CD14-positive monocyte (primary cell): ENCODE measurements around the gene CD63. TPM values are rescaled to one million over a fixed set of nuclear protein-coding genes. Genes with fewer than 3 reads are reported as not detected.
A peak's percentile ranks its signal among the peaks of the same experiment; 100 is the strongest.

ENCODE experiments used
- DNase-seq, 3 donors: peaks; one replicate each; pipeline ENCODE4 v3.0.0-alpha.2; 2011 to 2022
- H2AFZ ChIP-seq: 2 replicates; pipeline ENCODE4 v1.6.0; 2012; ENCODE audit warnings: mild to moderate bottlenecking, low read depth, low read length, inconsistent platforms; ENCODE audit not compliant: insufficient read depth, poor library complexity, severe bottlenecking
- H3K27ac ChIP-seq, 2 donors: 1 replicate in 1 of 2; 2 replicates in 1 of 2; pipeline ENCODE4 v1.5.1; 2012 to 2013; ENCODE audit warnings: low read length in 2 of 2, control low read depth in 1 of 2, inconsistent platforms in 1 of 2, low read depth in 1 of 2, mild to moderate bottlenecking in 1 of 2
- H3K27me3 ChIP-seq, 2 donors: one replicate each; pipeline versions ENCODE4 v1.6.0 to v1.6.1; 2011 to 2013; ENCODE audit warnings: low read length in 2 of 2; ENCODE audit not compliant: control insufficient read depth in 2 of 2, insufficient read depth in 2 of 2
- H3K36me3 ChIP-seq, 2 donors: replicated peaks in 1 of 2; 1 replicate in 1 of 2; 2 replicates in 1 of 2; pipeline versions ENCODE4 v1.5.1 to v1.6.1; 2012 to 2013; ENCODE audit warnings: low read length in 2 of 2, control low read depth in 1 of 2, inconsistent platforms in 1 of 2, mild to moderate bottlenecking in 1 of 2; ENCODE audit not compliant: insufficient read depth in 2 of 2, control insufficient read depth in 1 of 2
- H3K4me1 ChIP-seq, 2 donors: 1 replicate in 1 of 2; 2 replicates in 1 of 2; pipeline versions ENCODE4 v1.5.1 to v1.6.1; 2012 to 2013; ENCODE audit warnings: low read length in 2 of 2, control low read depth in 1 of 2, inconsistent platforms in 1 of 2, mild to moderate bottlenecking in 1 of 2, moderate library complexity in 1 of 2; ENCODE audit not compliant: insufficient read depth in 2 of 2, control insufficient read depth in 1 of 2
- H3K4me2 ChIP-seq: replicated peaks from 2 replicates; pipeline ENCODE3; 2012; ENCODE audit warnings: low read length, moderate library complexity, mild to moderate bottlenecking; ENCODE audit not compliant: poor library complexity, severe bottlenecking; ENCODE audit errors: extremely low read depth
- H3K4me3 ChIP-seq, 3 experiments: fragments of 200-600 bp in 1 of 3; sonication (generic) in 1 of 3; replicated peaks in 1 of 3; 1 replicate in 2 of 3; 2 replicates in 1 of 3; pipeline ENCODE4 v1.5.1; 2011 to 2013; ENCODE audit warnings: low read length in 3 of 3, mild to moderate bottlenecking in 3 of 3, control low read depth in 2 of 3, low read depth in 2 of 3, inconsistent platforms in 1 of 3, moderate library complexity in 1 of 3
- H3K79me2 ChIP-seq: 2 replicates; pipeline ENCODE4 v1.6.0; 2012; ENCODE audit warnings: mild to moderate bottlenecking, control low read depth, inconsistent platforms, low read length, moderate library complexity; ENCODE audit not compliant: insufficient read depth
- H3K9ac ChIP-seq: 2 replicates; pipeline ENCODE4 v1.6.0; 2017; ENCODE audit warnings: low read length, mild to moderate bottlenecking; ENCODE audit not compliant: insufficient read depth, poor library complexity, severe bottlenecking
- H3K9me3 ChIP-seq, 2 donors: replicated peaks in 1 of 2; 1 replicate in 1 of 2; 2 replicates in 1 of 2; pipeline versions ENCODE4 v1.5.1 to v1.6.1; 2012 to 2013; ENCODE audit warnings: low read length in 2 of 2, control low read depth in 1 of 2; ENCODE audit not compliant: control insufficient read depth in 1 of 2, insufficient read depth in 1 of 2
- H4K20me1 ChIP-seq: 2 replicates; pipeline ENCODE4 v1.6.0; 2012; ENCODE audit warnings: mild to moderate bottlenecking, low read length, control low read depth, moderate library complexity; ENCODE audit not compliant: insufficient read depth
- H3K27ac Mint-ChIP-seq, 7 donors: one replicate each; pipeline ENCODE4 v1.8.0; 2020; ENCODE audit warnings: mild to moderate bottlenecking in 7 of 7, mixed read lengths in 7 of 7, moderate library complexity in 6 of 7, inconsistent platforms in 2 of 7
- H3K27me3 Mint-ChIP-seq, 3 donors: one replicate each; pipeline ENCODE4 v1.8.0; 2021 to 2022; ENCODE audit warnings: low read depth in 3 of 3, mild to moderate bottlenecking in 3 of 3, mixed read lengths in 3 of 3, moderate library complexity in 3 of 3, inconsistent platforms in 1 of 3
- H3K36me3 Mint-ChIP-seq, 2 donors: one replicate each; pipeline ENCODE4 v1.8.0; 2020; ENCODE audit warnings: mixed read lengths in 2 of 2, inconsistent platforms in 1 of 2, mild to moderate bottlenecking in 1 of 2
- H3K4me1 Mint-ChIP-seq: one replicate; pipeline ENCODE4 v1.8.0; 2020; ENCODE audit warnings: mild to moderate bottlenecking, mixed read lengths
- H3K4me3 Mint-ChIP-seq, 2 donors: one replicate each; pipeline ENCODE4 v1.8.0; 2020; ENCODE audit warnings: mild to moderate bottlenecking in 2 of 2, mixed read lengths in 2 of 2, moderate library complexity in 1 of 2
- H3K9me3 Mint-ChIP-seq, 7 donors: one replicate each; pipeline ENCODE4 v1.8.0; 2020 to 2022; ENCODE audit warnings: mixed read lengths in 7 of 7, mild to moderate bottlenecking in 6 of 7, moderate library complexity in 6 of 7, inconsistent platforms in 2 of 7
- WGBS: methylation state at CpG from one replicate; pipeline ENCODE4 v1.1.5; 2013; ENCODE audit warnings: missing lambda C conversion rate; ENCODE audit not compliant: insufficient coverage; 5-methylcytosine and 5-hydroxymethylcytosine counted together
- intact Hi-C, 2 donors: fragments of 100-400 bp; cut with micrococcal nuclease; formaldehyde crosslinking; loops; one replicate each; pipeline versions ENCODE4 v1.15.0 to v1.15.1; 2023
- polyA plus RNA-seq, 3 donors: library from polyadenylated mRNA; depleted of rRNA in 1 of 3; unstranded in 2 of 3; stranded (reverse) in 1 of 3; fragments of 300-500 nt in 2 of 3; fragments of >200 nt in 1 of 3; fragmentation: Illumina TruSeq in 2 of 3; gene quantifications; 1 replicate in 2 of 3; 2 replicates in 1 of 3; pipeline ENCODE4 v1.2.3, GENCODE V29; 2012 to 2021
- TF ChIP-seq, protein P1 (sequence below): fragments of 200-600 bp; IDR thresholded peaks from one replicate; pipeline ENCODE4 v1.8.0; 2022; ENCODE audit warnings: antibody characterized with exemption, mild to moderate bottlenecking

CD63 gene
- polyA plus RNA-seq, 3 donors = 336 to 1,099 (median 988) TPM

DNA sequence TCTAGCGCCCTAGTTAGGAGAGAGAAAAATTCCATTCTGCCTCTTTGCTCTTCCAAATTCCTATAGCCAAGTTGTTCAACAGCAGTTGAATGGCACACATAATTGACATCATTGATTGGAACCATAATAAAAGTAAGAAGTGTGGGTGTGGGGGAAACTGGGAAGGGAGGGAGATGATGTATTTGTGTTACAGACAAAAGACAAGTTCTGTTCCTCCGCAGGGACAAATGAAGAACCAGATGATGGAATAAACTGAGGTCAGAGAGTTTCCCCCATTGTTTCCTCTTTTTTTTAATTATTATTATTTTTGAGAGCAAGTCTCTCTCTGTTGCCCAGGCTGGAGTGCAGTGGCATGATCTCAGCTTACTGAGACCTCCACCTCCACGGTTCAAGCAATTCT is 49.0 kb upstream of the CD63 start:
- Mint-ChIP-seq H3K27ac (peak overlapping the region in 1 of 7 donors; percentile 10), H3K4me3 (no peak overlapping the region), H3K4me1 (no peaks in the 10 kb centered on the region), H3K9me3 (no peaks in the 10 kb centered on the region), H3K36me3 (peaks cover 64 to 84% of the 10 kb centered on the region in 2 donors), H3K27me3 (no peaks in the 10 kb centered on the region)
- Histone ChIP-seq H3K9ac (no peak overlapping the region), H3K4me1 (no peaks in the 10 kb centered on the region), H3K27me3 (no peaks in the 10 kb centered on the region), H3K36me3 (peaks cover 51 to 100% of the 10 kb centered on the region in 2 donors), H3K27ac (no peak overlapping the region), H4K20me1 (peaks cover 9% of the 10 kb centered on the region), H2AFZ (no peak overlapping the region), H3K9me3 (no peaks in the 10 kb centered on the region), H3K79me2 (no peaks in the 10 kb centered on the region), H3K4me2 (no peak overlapping the region), H3K4me3 (no peak overlapping the region)
- intact Hi-C loops = no loop called here
- 100% methylated on average over 1 of the region's 3 CpGs for WGBS
- TF ChIP-seq, protein P1, sequence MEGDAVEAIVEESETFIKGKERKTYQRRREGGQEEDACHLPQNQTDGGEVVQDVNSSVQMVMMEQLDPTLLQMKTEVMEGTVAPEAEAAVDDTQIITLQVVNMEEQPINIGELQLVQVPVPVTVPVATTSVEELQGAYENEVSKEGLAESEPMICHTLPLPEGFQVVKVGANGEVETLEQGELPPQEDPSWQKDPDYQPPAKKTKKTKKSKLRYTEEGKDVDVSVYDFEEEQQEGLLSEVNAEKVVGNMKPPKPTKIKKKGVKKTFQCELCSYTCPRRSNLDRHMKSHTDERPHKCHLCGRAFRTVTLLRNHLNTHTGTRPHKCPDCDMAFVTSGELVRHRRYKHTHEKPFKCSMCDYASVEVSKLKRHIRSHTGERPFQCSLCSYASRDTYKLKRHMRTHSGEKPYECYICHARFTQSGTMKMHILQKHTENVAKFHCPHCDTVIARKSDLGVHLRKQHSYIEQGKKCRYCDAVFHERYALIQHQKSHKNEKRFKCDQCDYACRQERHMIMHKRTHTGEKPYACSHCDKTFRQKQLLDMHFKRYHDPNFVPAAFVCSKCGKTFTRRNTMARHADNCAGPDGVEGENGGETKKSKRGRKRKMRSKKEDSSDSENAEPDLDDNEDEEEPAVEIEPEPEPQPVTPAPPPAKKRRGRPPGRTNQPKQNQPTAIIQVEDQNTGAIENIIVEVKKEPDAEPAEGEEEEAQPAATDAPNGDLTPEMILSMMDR = no peak
- no peak for DNase-seq

DNA sequence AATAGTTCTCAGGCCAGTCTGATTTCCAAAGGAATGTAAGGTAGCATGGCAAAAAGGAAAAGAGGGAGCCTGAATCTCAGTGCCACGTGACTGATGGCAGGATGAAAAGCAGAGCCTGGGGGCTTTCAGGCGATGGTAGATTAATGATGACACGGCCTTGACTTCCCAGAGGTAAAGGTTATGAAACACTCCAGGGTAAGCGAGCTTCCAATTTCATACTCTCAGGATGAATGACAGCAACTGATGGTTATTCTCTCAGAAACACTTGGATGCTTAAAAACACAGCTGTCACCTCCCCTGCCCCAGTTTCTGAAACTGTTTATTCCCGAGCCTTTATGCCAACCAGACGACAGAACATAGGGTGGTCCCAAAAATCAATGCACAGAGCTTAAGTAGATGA is 42.9 kb upstream of the CD63 start:
- Histone ChIP-seq H3K4me2 (no peak overlapping the region), H3K9ac (no peak overlapping the region), H4K20me1 (peaks cover 23% of the 10 kb centered on the region), H3K79me2 (no peaks in the 10 kb centered on the region), H3K9me3 (no peaks in the 10 kb centered on the region), H3K36me3 (peaks cover 40 to 84% of the 10 kb centered on the region in 2 donors), H3K27ac (no peak overlapping the region), H2AFZ (no peak overlapping the region), H3K27me3 (no peaks in the 10 kb centered on the region), H3K4me3 (no peak overlapping the region), H3K4me1 (no peaks in the 10 kb centered on the region)
- TF ChIP-seq, protein P1 = no peak
- 90% methylated on average over 6 of the region's 6 CpGs for WGBS
- no peak for DNase-seq
- H3K4me3 Mint-ChIP-seq = no peak overlapping the region
- H3K27me3 Mint-ChIP-seq = no peaks in the 10 kb centered on the region
- intact Hi-C loops = no loop called here
- H3K36me3 Mint-ChIP-seq = peaks cover 55 to 84% of the 10 kb centered on the region in 2 donors
- H3K4me1 Mint-ChIP-seq = no peaks in the 10 kb centered on the region
- no peak overlapping the region for H3K27ac Mint-ChIP-seq
- H3K9me3 Mint-ChIP-seq = no peaks in the 10 kb centered on the region
